ENCODE data around the gene ZNF22.

ZNF22 gene

GRCh38 chr10:44975431-44976331 is 25.0 kb upstream of the ZNF22 start:
- in situ Hi-C loops (cut with HindIII; ENCODE audit: low sequenced_read_pairs) = no loop called here

- in situ Hi-C loops (cut with HindIII; ENCODE audit: low sequenced_read_pairs) = no loop called here
Observed at GRCh38 chr10:44976352-44977198, 24.1 kb upstream of the ZNF22 start.

GRCh38 chr10:44977287-44978212 is 23.2 kb upstream of the ZNF22 start:
- in situ Hi-C loops (cut with HindIII; ENCODE audit: low sequenced_read_pairs) = no loop called here

- in situ Hi-C loops (cut with HindIII; ENCODE audit: low sequenced_read_pairs) = no loop called here
Observed at GRCh38 chr10:44978213-44978569, 22.5 kb upstream of the ZNF22 start.

- in situ Hi-C loops (cut with HindIII; ENCODE audit: low sequenced_read_pairs) = no loop called here
Observed at GRCh38 chr10:44978570-44979280, 22.0 kb upstream of the ZNF22 start, which contains the start of gene DEPP1. Gene DEPP1 (minus strand): TSS chr10:44978809. CDS start chr10:44978030, 779 bp downstream.

GRCh38 chr10:44979281-44980191 is 21.2 kb upstream of the ZNF22 start:
- in situ Hi-C loops (cut with HindIII; ENCODE audit: low sequenced_read_pairs) = no loop called here

- in situ Hi-C loops (cut with HindIII; ENCODE audit: low sequenced_read_pairs) = no loop called here
Observed at GRCh38 chr10:44980309-44981171, 20.2 kb upstream of the ZNF22 start.

- in situ Hi-C loops (cut with HindIII; ENCODE audit: low sequenced_read_pairs) = no loop called here
Observed at GRCh38 chr10:44981172-44982113, 19.3 kb upstream of the ZNF22 start.

GRCh38 chr10:44982114-44982460 is 18.6 kb upstream of the ZNF22 start:
- in situ Hi-C loops (cut with HindIII; ENCODE audit: low sequenced_read_pairs) = no loop called here

- in situ Hi-C loops (cut with HindIII; ENCODE audit: low sequenced_read_pairs) = no loop called here
Observed at GRCh38 chr10:44982496-44982895, 18.2 kb upstream of the ZNF22 start.

GRCh38 chr10:44983066-44983894 is 17.4 kb upstream of the ZNF22 start:
- in situ Hi-C loops (cut with HindIII; ENCODE audit: low sequenced_read_pairs) = no loop called here

GRCh38 chr10:44983895-44984278 is 16.8 kb upstream of the ZNF22 start:
- in situ Hi-C loops (cut with HindIII; ENCODE audit: low sequenced_read_pairs) = no loop called here

- in situ Hi-C loops (cut with HindIII; ENCODE audit: low sequenced_read_pairs) = no loop called here
Observed at GRCh38 chr10:44984671-44985101, 16.0 kb upstream of the ZNF22 start.

- in situ Hi-C loops (cut with HindIII; ENCODE audit: low sequenced_read_pairs) = no loop called here
Observed at GRCh38 chr10:44985175-44985681, 15.5 kb upstream of the ZNF22 start.

GRCh38 chr10:44986179-44986578 is 14.5 kb upstream of the ZNF22 start:
- in situ Hi-C loops (cut with HindIII; ENCODE audit: low sequenced_read_pairs) = no loop called here

- in situ Hi-C loops (cut with HindIII; ENCODE audit: low sequenced_read_pairs) = no loop called here
Observed at GRCh38 chr10:44986670-44987069, 14.1 kb upstream of the ZNF22 start.

Measured in endothelial cell of hepatic sinusoid (primary cell).